Keratinocyte (primary cell): ENCODE results near the gene SNTG2.

ENCODE experiments used
- CTCF ChIP-seq, 3 experiments: IDR thresholded peaks in 1 of 3; conservative IDR thresholded peaks in 1 of 3; optimal IDR thresholded peaks in 1 of 3; 2 replicates in 2 of 3; 3 replicates in 1 of 3; pipeline versions ENCODE3 to v1.5.1; 2011; ENCODE audit warnings: low read length in 3 of 3, mild to moderate bottlenecking in 3 of 3, moderate library complexity in 2 of 3, control low read depth in 1 of 3, inconsistent platforms in 1 of 3; ENCODE audit not compliant: insufficient read depth in 2 of 3; ENCODE audit errors: extremely low read depth in 1 of 3
- EZH2 ChIP-seq: IDR thresholded peaks from one replicate; pipeline ENCODE4 v1.6.1; 2012; ENCODE audit warnings: inconsistent platforms, mild to moderate bottlenecking, low read length, moderate library complexity

- TF ChIP-seq CTCF (optimal IDR thresholded peaks at IDR 0.05 in 1 of 3, IDR thresholded peaks at IDR 0.05 in 1 of 3, conservative IDR thresholded peaks at IDR 0.05 in 1 of 3; ENCODE audit: extremely low read depth in 1 of 3, insufficient read depth in 2 of 3, low read length in 3 of 3) (no peak), EZH2 (no peak)
Observed at GRCh38 chr2:989781-990467, 39.3 kb downstream of the SNTG2 start.
